IMR-90 (cell line): ENCODE data around the gene HDHD3. TPM values are rescaled to one million over a fixed set of nuclear protein-coding genes. Genes with fewer than 3 reads are reported as not detected.

Experiments used
- ATAC-seq: fragments of 200-7000 bp; cut with Tn5 transposase; 2 replicates; pipeline ENCODE4 v1.9.1; 2020; ENCODE audit warnings: low read depth, mild to moderate bottlenecking, moderate library complexity
- BruUV-seq: library from RNA; stranded (reverse); fragments of 400-500 nt; replicated peaks from 2 replicates; lab custom pipeline; 2021; lab: Mats Ljungman, UMichigan
- CTCF ChIA-PET: fragments of 300-600 bp; formaldehyde crosslinking; extraction: SDS; loops from one replicate; lab custom pipeline; 2021; ENCODE audit warnings: antibody characterized with exemption; lab: Yijun Ruan, JAX
- POLR2A ChIA-PET: fragments of 300-600 bp; sonication (Branson Sonifier 250); formaldehyde crosslinking; loops from one replicate; lab custom pipeline; 2022; ENCODE audit warnings: antibody characterized with exemption; ENCODE audit not compliant: unreplicated experiment; lab: Charles Lee
- DNase-seq: peaks from one replicate; pipeline ENCODE4 v3.0.0; 2013
- H2AFZ ChIP-seq: replicated peaks from 2 replicates; pipeline ENCODE3; 2013; ENCODE audit warnings: low read length, mild to moderate bottlenecking; ENCODE audit not compliant: poor library complexity
- H2AK5ac ChIP-seq: 2 replicates; pipeline ENCODE4 v1.6.1; 2013; ENCODE audit warnings: low read depth, low read length, inconsistent platforms
- H2AK9ac ChIP-seq: replicated peaks from 2 replicates; pipeline ENCODE3; 2013; ENCODE audit warnings: mild to moderate bottlenecking, low read depth, low read length, moderate library complexity; ENCODE audit not compliant: poor library complexity
- H2BK120ac ChIP-seq: 2 replicates; pipeline ENCODE4 v1.6.1; 2013; ENCODE audit warnings: low read depth, low read length, inconsistent platforms
- H2BK15ac ChIP-seq: 3 replicates; pipeline ENCODE4 v1.6.1; 2013; ENCODE audit warnings: low read depth, low read length, inconsistent platforms
- H2BK20ac ChIP-seq: 2 replicates; pipeline ENCODE4 v1.6.1; 2013; ENCODE audit warnings: low read depth, mild to moderate bottlenecking, inconsistent platforms, low read length, moderate library complexity
- H2BK5ac ChIP-seq: 2 replicates; pipeline ENCODE4 v1.6.1; 2013; ENCODE audit warnings: mild to moderate bottlenecking, low read depth, low read length, inconsistent platforms; ENCODE audit not compliant: poor library complexity, severe bottlenecking
- H3K14ac ChIP-seq: replicated peaks from 2 replicates; pipeline ENCODE4 v1.6.1; 2013; ENCODE audit warnings: low read depth, low read length, inconsistent platforms
- H3K18ac ChIP-seq: 2 replicates; pipeline ENCODE4 v1.6.1; 2013; ENCODE audit warnings: low read depth, low read length, control low read depth
- H3K23ac ChIP-seq: 2 replicates; pipeline ENCODE4 v1.6.1; 2013; ENCODE audit warnings: low read depth, low read length, inconsistent platforms
- H3K27ac ChIP-seq: 2 replicates; pipeline ENCODE4 v1.5.1; 2013; ENCODE audit warnings: mild to moderate bottlenecking, control low read depth, low read length; ENCODE audit not compliant: insufficient read depth
- H3K27me3 ChIP-seq: 2 replicates; pipeline ENCODE4 v1.6.1; 2013; ENCODE audit warnings: low read length; ENCODE audit not compliant: control insufficient read depth, insufficient read depth
- H3K36me3 ChIP-seq: 2 replicates; pipeline ENCODE4 v1.6.1; 2013; ENCODE audit warnings: low read length, mixed read lengths; ENCODE audit not compliant: control insufficient read depth, insufficient read depth
- H3K4ac ChIP-seq: 2 replicates; pipeline ENCODE4 v1.6.1; 2013; ENCODE audit warnings: low read depth, low read length, inconsistent platforms
- H3K4me1 ChIP-seq: 2 replicates; pipeline ENCODE4 v1.6.1; 2013; ENCODE audit warnings: low read length, mixed read lengths; ENCODE audit not compliant: control insufficient read depth, insufficient read depth
- H3K4me2 ChIP-seq: 2 replicates; pipeline ENCODE4 v1.6.1; 2013; ENCODE audit warnings: low read depth, mild to moderate bottlenecking, control low read depth, low read length, moderate library complexity
- H3K4me3 ChIP-seq: 2 replicates; pipeline ENCODE4 v1.5.1; 2013; ENCODE audit warnings: low read depth, mild to moderate bottlenecking, control low read depth, low read length, moderate library complexity; ENCODE audit not compliant: insufficient read depth
- H3K56ac ChIP-seq: 2 replicates; pipeline ENCODE4 v1.6.1; 2013; ENCODE audit warnings: low read length, inconsistent platforms; ENCODE audit not compliant: insufficient read depth; ENCODE audit errors: extremely low read depth
- H3K79me1 ChIP-seq, 2 experiments: 2 replicates each; pipeline ENCODE4 v1.6.1; 2013; ENCODE audit warnings: low read length in 2 of 2, inconsistent platforms in 1 of 2, low read depth in 1 of 2
- H3K9ac ChIP-seq: 2 replicates; pipeline ENCODE4 v1.6.1; 2013; ENCODE audit warnings: low read depth, low read length, control low read depth
- H3K9me1 ChIP-seq: 2 replicates; pipeline ENCODE4 v1.6.1; 2013; ENCODE audit warnings: low read length, inconsistent platforms; ENCODE audit not compliant: insufficient read depth
- H3K9me3 ChIP-seq: 2 replicates; pipeline ENCODE4 v1.6.1; 2013; ENCODE audit warnings: low read length; ENCODE audit not compliant: control insufficient read depth, insufficient read depth
- H4K20me1 ChIP-seq: 2 replicates; pipeline ENCODE4 v1.6.1; 2013; ENCODE audit warnings: low read length, inconsistent platforms; ENCODE audit not compliant: insufficient read depth
- H4K5ac ChIP-seq: 2 replicates; pipeline ENCODE4 v1.6.1; 2013; ENCODE audit warnings: mild to moderate bottlenecking, low read depth, low read length, control low read depth
- H4K8ac ChIP-seq, 2 experiments: 2 replicates each; pipeline ENCODE4 v1.6.1; 2013; ENCODE audit warnings: low read depth in 2 of 2, low read length in 2 of 2, control low read depth in 1 of 2, inconsistent platforms in 1 of 2
- H4K91ac ChIP-seq: 2 replicates; pipeline ENCODE4 v1.6.1; 2013; ENCODE audit warnings: low read depth, low read length, inconsistent platforms; ENCODE audit not compliant: insufficient read depth
- BHLHE40 ChIP-seq: fragments of 150-350 bp; IDR thresholded peaks from 2 replicates; pipeline ENCODE4 v1.6.1; 2016; ENCODE audit warnings: mild to moderate bottlenecking, low read depth, low read length
- RAD21 ChIP-seq: IDR thresholded peaks from 2 replicates; pipeline ENCODE4 v1.6.1; 2012; ENCODE audit warnings: low read length, improper control_type of control experiment
- RFX5 ChIP-seq: IDR thresholded peaks from 2 replicates; pipeline ENCODE4 v1.8.0; 2012; ENCODE audit warnings: low read depth, mild to moderate bottlenecking, low read length, moderate library complexity
- WGBS, 2 experiments: methylation state at CpG; one replicate each; pipeline versions ENCODE4 v1.1.5 to v1.1.7; 2013; ENCODE audit warnings: missing lambda C conversion rate in 2 of 2; ENCODE audit not compliant: insufficient read length in 1 of 2; ENCODE audit errors: extremely low coverage in 2 of 2; 5-methylcytosine and 5-hydroxymethylcytosine counted together
- dilution Hi-C: fragments of 300-500 bp; cut with HindIII; formaldehyde crosslinking; loops from one replicate; pipeline ENCODE4 v1.14.3; 2018; ENCODE audit warnings: low sequenced_read_pairs; ENCODE audit not compliant: unreplicated experiment
- in situ Hi-C: fragments of 300-500 bp; cut with MboI; formaldehyde crosslinking; loops from 3 replicates; pipeline ENCODE4 v1.14.3; 2019; ENCODE audit warnings: low sequenced_read_pairs, inconsistent platforms, mixed read lengths
- intact Hi-C: fragments of 100-400 bp; cut with micrococcal nuclease; formaldehyde crosslinking; loops from 2 replicates; pipeline ENCODE4 v1.10.0; 2022
- polyA plus RNA-seq, 3 experiments: library from polyadenylated mRNA; depleted of rRNA; stranded (reverse); fragments of >200 nt; gene quantifications; 2 replicates each; pipeline ENCODE4 v1.2.3, GENCODE V29; 2012; ENCODE audit warnings: low replicate concordance in 1 of 3
- total RNA-seq: library from RNA; depleted of rRNA; stranded (reverse); fragments of >200 nt; gene quantifications from 2 replicates; pipeline ENCODE4 v1.2.3, GENCODE V29; 2012

Gene HDHD3
- total and polyA plus RNA-seq, 2 of the 4 experiments (the other 2 are of a cell fraction) = 7.0 to 8.6 TPM

GRCh38 chr9:113348437-113348836 lies 28.3 kb downstream of the HDHD3 start:
- Histone ChIP-seq H2BK5ac (no peak overlapping the region), H3K4me2 (no peak overlapping the region), H3K18ac (no peak overlapping the region), H2AK5ac (no peak overlapping the region), H4K20me1 (no peaks in the 10 kb centered on the region), H2AK9ac (no peak overlapping the region), H3K4me1 (no peaks in the 10 kb centered on the region), H4K91ac (no peak overlapping the region), H4K5ac (no peak overlapping the region), H3K79me1 (no peaks in the 10 kb centered on the region), H4K8ac (no peak overlapping the region), H3K27ac (no peak overlapping the region), H2BK15ac (no peak overlapping the region), H3K27me3 (peaks cover 58% of the 10 kb centered on the region), H3K9me1 (no peaks in the 10 kb centered on the region), H3K56ac (no peak overlapping the region), H2BK120ac (no peak overlapping the region), H2AFZ (no peak overlapping the region), H3K14ac (no peak overlapping the region), H3K4me3 (no peak overlapping the region), H3K9me3 (no peaks in the 10 kb centered on the region), H2BK20ac (no peak overlapping the region), H3K4ac (no peak overlapping the region), H3K9ac (no peak overlapping the region), H3K36me3 (no peaks in the 10 kb centered on the region), H3K23ac (no peak overlapping the region)
- whole genome bisulfite sequencing, 2 experiments = 33% methylated on average over 1 of the region's 3 CpGs; no CpG with 5 or more reads in 1 of the 2 experiments
- DNase-seq = no peak
- in situ Hi-C loops (no loop called here), intact Hi-C loops (no loop called here), dilution Hi-C loops (no loop called here)
- ChIA-PET POLR2A (no interaction called here), CTCF (no interaction called here)
- ATAC-seq = no peak
- TF ChIP-seq RFX5 = no peak
- TF ChIP-seq BHLHE40 = no peak
- no peak for TF ChIP-seq RAD21
- BruUV-seq = no TSS peak
